B cell (primary cell): ENCODE measurements around the gene PTPRF. TPM values are rescaled to one million over a fixed set of nuclear protein-coding genes. Genes with fewer than 3 reads are reported as not detected.

Source experiments
- ATAC-seq: fragments of 200-7000 bp; cut with Tn5 transposase; one replicate; pipeline ENCODE4 v1.10.0; 2021; ENCODE audit warnings: low read depth, mild to moderate bottlenecking, moderate number of reproducible peaks, moderate library complexity
- CTCF ChIA-PET: fragments of 350-600 bp; sonication (Branson Sonifier 250); formaldehyde crosslinking; loops from one replicate; lab custom pipeline; 2021; ENCODE audit warnings: antibody characterized with exemption, inconsistent platforms; lab: Charles Lee
- POLR2A ChIA-PET: fragments of 350-600 bp; sonication (Branson Sonifier 250); formaldehyde crosslinking; loops from one replicate; lab custom pipeline; 2021; ENCODE audit warnings: antibody characterized with exemption; lab: Charles Lee
- DNase-seq: peaks from one replicate; pipeline ENCODE4 v3.0.0; 2013
- H2AFZ ChIP-seq: 2 replicates; pipeline ENCODE4 v1.6.1; 2012; ENCODE audit warnings: mild to moderate bottlenecking, low read depth, low read length; ENCODE audit not compliant: insufficient read depth, poor library complexity, severe bottlenecking
- H3K27ac ChIP-seq, 2 donors: 1 replicate in 1 of 2; 2 replicates in 1 of 2; pipeline ENCODE4 v1.5.1; 2012 to 2013; ENCODE audit warnings: low read length in 2 of 2, mild to moderate bottlenecking in 2 of 2, moderate library complexity in 1 of 2
- H3K27me3 ChIP-seq, 4 experiments: fragments of 200-600 bp in 1 of 4; sonication (generic) in 1 of 4; replicated peaks in 1 of 4; 1 replicate in 2 of 4; 2 replicates in 2 of 4; pipeline versions ENCODE4 v1.6.1 to v1.7.0; 2013 to 2016; ENCODE audit warnings: low read length in 3 of 4, mild to moderate bottlenecking in 2 of 4, mixed read lengths in 1 of 4, moderate library complexity in 1 of 4; ENCODE audit not compliant: insufficient read depth in 4 of 4, control insufficient read depth in 3 of 4; ENCODE audit errors: control extremely low read depth in 1 of 4
- H3K36me3 ChIP-seq, 2 experiments: replicated peaks in 1 of 2; 1 replicate in 1 of 2; 2 replicates in 1 of 2; pipeline versions ENCODE4 v1.6.1 to v1.7.1; 2013; ENCODE audit warnings: low read length in 1 of 2; ENCODE audit not compliant: insufficient read depth in 2 of 2, control insufficient read depth in 1 of 2; ENCODE audit errors: control extremely low read depth in 1 of 2, extremely low read depth in 1 of 2
- H3K4me1 ChIP-seq, 2 donors: fragments of 200-600 bp in 1 of 2; sonication (generic) in 1 of 2; 1 replicate in 1 of 2; 2 replicates in 1 of 2; pipeline versions ENCODE4 v1.5.1 to v1.6.1; 2013 to 2017; ENCODE audit warnings: low read length in 2 of 2; ENCODE audit not compliant: control insufficient read depth in 2 of 2, insufficient read depth in 2 of 2
- H3K4me2 ChIP-seq: replicated peaks from 2 replicates; pipeline ENCODE3; 2012; ENCODE audit warnings: mild to moderate bottlenecking, low read depth, low read length; ENCODE audit not compliant: poor library complexity, severe bottlenecking
- H3K4me3 ChIP-seq, 5 experiments: fragments of 200-600 bp in 1 of 5; sonication (generic) in 1 of 5; 1 replicate in 3 of 5; 2 replicates in 2 of 5; pipeline versions ENCODE4 v1.5.1 to v1.7.0; 2011 to 2016; ENCODE audit warnings: low read length in 4 of 5, mild to moderate bottlenecking in 4 of 5, low read depth in 2 of 5, control low read depth in 1 of 5, moderate library complexity in 1 of 5; ENCODE audit not compliant: insufficient read depth in 1 of 5; ENCODE audit errors: control extremely low read depth in 1 of 5, extremely low read depth in 1 of 5
- H3K79me2 ChIP-seq: fragments of 200-600 bp; sonication (generic); one replicate; pipeline ENCODE4 v1.6.0; 2016; ENCODE audit warnings: low read length; ENCODE audit not compliant: control insufficient read depth, insufficient read depth
- H3K9ac ChIP-seq: fragments of 200-600 bp; sonication (generic); 2 replicates; pipeline ENCODE4 v1.6.1; 2017; ENCODE audit warnings: mild to moderate bottlenecking, low read length, moderate library complexity
- H3K9me3 ChIP-seq, 3 donors: one replicate each; pipeline versions ENCODE4 v1.6.1 to v1.7.1; 2013; ENCODE audit warnings: low read length in 2 of 3; ENCODE audit not compliant: control insufficient read depth in 2 of 3, insufficient read depth in 1 of 3; ENCODE audit errors: control extremely low read depth in 1 of 3
- H4K20me1 ChIP-seq: 2 replicates; pipeline ENCODE4 v1.6.0; 2012; ENCODE audit warnings: mild to moderate bottlenecking, low read length; ENCODE audit not compliant: insufficient read depth, control insufficient read depth, poor library complexity, severe bottlenecking
- H3K27ac Mint-ChIP-seq: one replicate; pipeline ENCODE4 v1.8.0; 2021; ENCODE audit warnings: mixed read lengths
- H3K27me3 Mint-ChIP-seq: one replicate; pipeline ENCODE4 v1.8.0; 2021; ENCODE audit warnings: mixed read lengths
- H3K4me1 Mint-ChIP-seq: one replicate; pipeline ENCODE4 v1.8.0; 2021; ENCODE audit warnings: mixed read lengths
- H3K4me3 Mint-ChIP-seq: one replicate; pipeline ENCODE4 v1.8.0; 2021; ENCODE audit warnings: mixed read lengths
- H3K9me3 Mint-ChIP-seq: one replicate; pipeline ENCODE4 v1.8.0; 2022; ENCODE audit warnings: mixed read lengths; ENCODE audit not compliant: insufficient read depth
- EZH2 ChIP-seq: IDR thresholded peaks from 2 replicates; pipeline ENCODE4 v1.6.1; 2012; ENCODE audit warnings: borderline replicate concordance, low read depth, mild to moderate bottlenecking, moderate library complexity, low read length; ENCODE audit not compliant: insufficient read depth, poor library complexity, severe bottlenecking
- WGBS: methylation state at CpG from one replicate; pipeline ENCODE4 v1.1.5; 2013; ENCODE audit warnings: missing lambda C conversion rate; ENCODE audit not compliant: insufficient coverage; 5-methylcytosine and 5-hydroxymethylcytosine counted together
- intact Hi-C: fragments of 100-400 bp; cut with micrococcal nuclease; formaldehyde crosslinking; loops from one replicate; pipeline ENCODE4 v1.10.0; 2022
- polyA plus RNA-seq: library from polyadenylated mRNA; depleted of rRNA; stranded (reverse); fragments of >200 nt; gene quantifications from 2 replicates; pipeline ENCODE4 v1.2.3, GENCODE V29; 2012
- total RNA-seq, 2 donors: library from RNA; stranded (reverse); fragments of 120-200 nt in 1 of 2; gene quantifications; 1 replicate in 1 of 2; 2 replicates in 1 of 2; pipeline versions ENCODE4 v1.2.3 to v1.2.4, GENCODE V29; 2013 to 2022
- TF ChIP-seq, protein P1 (sequence below): fragments of 200-600 bp; IDR thresholded peaks from one replicate; pipeline ENCODE4 v1.8.0; 2022; ENCODE audit warnings: antibody characterized with exemption, mild to moderate bottlenecking

The PTPRF gene
- total and polyA plus RNA-seq, 2 donors (not counting 1 experiment from before 2014, with no cell fraction given), result 0.07 to 0.13 TPM

GRCh38 chr1:43529206-43529731 is 1.4 kb upstream of the PTPRF start:
- H3K4me3 Mint-ChIP-seq, result peak overlapping the region; percentile 72
- peaks cover 59% of the 10 kb centered on the region for H3K27me3 Mint-ChIP-seq
- H3K27ac Mint-ChIP-seq, result no peak overlapping the region

More at GRCh38 chr1:43529206-43529731, 1.4 kb upstream of the PTPRF start:
- Histone ChIP-seq H3K4me1 (peaks cover 13 to 18% of the 10 kb centered on the region in 2 donors), H3K9me3 (peaks cover 0 to 3% (median 0%) of the 10 kb centered on the region in 3 donors), H3K36me3 (no peaks in the 10 kb centered on the region), H3K9ac (no peak overlapping the region), H3K4me2 (no peak overlapping the region), H3K27ac (no peak overlapping the region), H2AFZ (no peak overlapping the region), H3K79me2 (no peaks in the 10 kb centered on the region), H3K27me3 (peaks cover 0 to 33% (median 22%) of the 10 kb centered on the region in 4 experiments), H4K20me1 (no peaks in the 10 kb centered on the region), H3K4me3 (no peak overlapping the region)
- peak; percentile 71 for ATAC-seq
- ChIA-PET CTCF (interaction anchor here (0.7 to 3.0 kb wide), 11 partner anchors 9 to 518 kb away, joined by 3 to 26 read pairs (median 6); partner anchors contain the start of gene KDM4A), POLR2A (no interaction called here)
- peak; percentile 83 for DNase-seq
- TF ChIP-seq, protein P1, sequence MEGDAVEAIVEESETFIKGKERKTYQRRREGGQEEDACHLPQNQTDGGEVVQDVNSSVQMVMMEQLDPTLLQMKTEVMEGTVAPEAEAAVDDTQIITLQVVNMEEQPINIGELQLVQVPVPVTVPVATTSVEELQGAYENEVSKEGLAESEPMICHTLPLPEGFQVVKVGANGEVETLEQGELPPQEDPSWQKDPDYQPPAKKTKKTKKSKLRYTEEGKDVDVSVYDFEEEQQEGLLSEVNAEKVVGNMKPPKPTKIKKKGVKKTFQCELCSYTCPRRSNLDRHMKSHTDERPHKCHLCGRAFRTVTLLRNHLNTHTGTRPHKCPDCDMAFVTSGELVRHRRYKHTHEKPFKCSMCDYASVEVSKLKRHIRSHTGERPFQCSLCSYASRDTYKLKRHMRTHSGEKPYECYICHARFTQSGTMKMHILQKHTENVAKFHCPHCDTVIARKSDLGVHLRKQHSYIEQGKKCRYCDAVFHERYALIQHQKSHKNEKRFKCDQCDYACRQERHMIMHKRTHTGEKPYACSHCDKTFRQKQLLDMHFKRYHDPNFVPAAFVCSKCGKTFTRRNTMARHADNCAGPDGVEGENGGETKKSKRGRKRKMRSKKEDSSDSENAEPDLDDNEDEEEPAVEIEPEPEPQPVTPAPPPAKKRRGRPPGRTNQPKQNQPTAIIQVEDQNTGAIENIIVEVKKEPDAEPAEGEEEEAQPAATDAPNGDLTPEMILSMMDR, result peak; percentile 94
- TF ChIP-seq EZH2, result no peak
- WGBS, result 24% methylated on average over 11 of the region's 11 CpGs
- Mint-ChIP-seq H3K9me3 (no peaks in the 10 kb centered on the region), H3K4me1 (peaks cover 16% of the 10 kb centered on the region)
- intact Hi-C loops, result loop anchor here (1.0 to 5.0 kb wide), 5 partner anchors 122 to 788 kb away; partner anchors contain the start of gene KDM4A
